Pons (tissue), 1 donor: ENCODE results near the gene CCNYL1.

Experiments used
- DNase-seq: peaks from one replicate; pipeline ENCODE4 v3.0.0-alpha.2; 2016; ENCODE audit warnings: low spot score

Gene CCNYL1

DNA sequence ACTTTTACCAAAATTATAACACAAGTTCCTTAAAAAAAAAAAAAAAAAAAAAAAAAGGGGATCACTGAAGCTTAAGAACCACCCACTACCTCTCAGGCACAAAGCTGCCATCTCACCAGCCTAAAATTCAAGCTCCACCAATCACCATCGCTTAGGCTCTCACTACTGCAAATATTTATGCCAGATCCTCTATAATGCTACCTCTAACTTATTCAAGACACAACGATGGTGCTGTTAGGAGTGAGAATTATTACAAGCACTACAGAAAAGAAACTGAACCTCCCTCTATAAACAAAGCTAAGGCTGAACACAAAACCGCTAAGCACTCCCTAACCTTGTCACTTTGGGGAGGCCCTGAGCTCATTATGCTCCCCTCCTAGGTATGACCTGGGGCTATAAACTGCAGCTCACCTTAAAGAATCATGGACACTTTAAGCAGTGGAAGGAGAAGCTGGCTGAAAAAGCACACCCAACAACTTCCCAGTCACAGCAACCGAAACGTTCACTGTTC, 54.7 kb downstream of the CCNYL1 start:
- DNase-seq, result no peak

DNA sequence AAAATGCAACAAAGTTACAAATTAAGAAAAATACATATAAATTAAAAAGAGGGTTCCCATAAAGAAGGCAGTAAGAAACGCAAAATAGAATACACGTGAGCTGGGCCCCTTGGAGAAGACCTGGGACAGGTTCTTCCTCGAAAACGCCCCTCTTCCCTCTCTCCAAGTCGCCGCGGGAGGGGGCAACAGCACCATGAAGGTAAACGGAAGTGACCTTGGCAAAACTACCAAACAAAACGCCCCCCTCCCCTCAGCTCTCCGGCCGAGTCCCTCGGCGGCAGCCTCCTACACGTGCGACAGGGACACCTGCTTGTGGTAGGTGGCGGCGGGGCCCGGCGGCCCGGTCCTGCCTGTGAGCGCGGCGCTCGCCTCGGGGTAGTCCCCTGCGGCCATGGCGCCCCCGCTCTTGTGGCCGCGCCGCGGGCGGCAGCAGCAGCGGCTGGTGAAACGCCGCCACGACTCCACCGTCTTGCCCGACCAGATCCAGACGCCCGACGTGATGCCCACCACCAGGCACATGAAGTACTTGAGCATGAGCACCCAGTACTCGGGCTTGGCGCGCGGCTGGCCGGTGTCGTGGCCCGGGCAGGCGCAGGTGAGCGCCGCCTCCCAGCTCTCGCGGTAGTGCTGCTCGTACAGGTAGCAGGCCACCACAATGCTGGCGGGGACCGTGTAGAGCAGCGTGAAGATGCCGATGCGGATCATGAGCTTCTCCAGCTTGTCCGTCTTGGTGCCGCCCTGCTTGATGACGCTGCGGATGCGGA, 55.4 kb downstream of the CCNYL1 start:
- no peak for DNase-seq

DNA sequence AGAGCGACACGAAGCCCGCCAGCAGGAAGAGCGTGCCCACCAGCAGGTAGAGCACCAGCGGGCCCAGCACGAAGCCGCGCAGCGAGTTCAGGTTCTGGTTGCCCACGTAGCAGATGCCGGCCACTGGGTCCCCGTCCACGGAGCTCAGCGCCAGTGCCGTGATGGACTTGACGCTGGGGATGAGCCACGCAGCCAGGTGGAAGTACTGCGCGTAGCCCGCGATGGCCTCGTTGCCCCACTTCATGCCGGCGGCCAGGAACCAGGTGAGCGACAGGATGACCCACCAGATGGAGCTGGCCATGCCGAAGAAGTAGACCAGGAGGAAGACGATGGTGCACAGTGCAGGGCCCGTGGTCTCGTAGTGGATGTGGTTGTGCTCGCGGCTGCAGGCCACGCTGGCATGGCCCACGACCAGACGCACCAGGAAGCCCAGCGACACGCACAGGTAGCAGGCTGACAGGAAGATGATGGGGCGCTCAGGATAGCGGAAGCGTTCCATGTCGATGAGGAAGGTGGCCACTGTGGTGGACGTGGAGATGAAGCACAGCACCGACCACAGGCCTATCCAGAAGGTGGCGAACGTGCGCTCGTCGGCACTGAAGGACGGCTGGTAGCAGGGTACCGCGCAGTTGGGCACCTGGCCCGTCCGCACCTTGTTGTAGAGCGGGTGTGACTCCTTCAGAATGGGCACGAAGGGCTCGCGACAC, 56.2 kb downstream of the CCNYL1 start:
- DNase-seq, result no peak

DNA sequence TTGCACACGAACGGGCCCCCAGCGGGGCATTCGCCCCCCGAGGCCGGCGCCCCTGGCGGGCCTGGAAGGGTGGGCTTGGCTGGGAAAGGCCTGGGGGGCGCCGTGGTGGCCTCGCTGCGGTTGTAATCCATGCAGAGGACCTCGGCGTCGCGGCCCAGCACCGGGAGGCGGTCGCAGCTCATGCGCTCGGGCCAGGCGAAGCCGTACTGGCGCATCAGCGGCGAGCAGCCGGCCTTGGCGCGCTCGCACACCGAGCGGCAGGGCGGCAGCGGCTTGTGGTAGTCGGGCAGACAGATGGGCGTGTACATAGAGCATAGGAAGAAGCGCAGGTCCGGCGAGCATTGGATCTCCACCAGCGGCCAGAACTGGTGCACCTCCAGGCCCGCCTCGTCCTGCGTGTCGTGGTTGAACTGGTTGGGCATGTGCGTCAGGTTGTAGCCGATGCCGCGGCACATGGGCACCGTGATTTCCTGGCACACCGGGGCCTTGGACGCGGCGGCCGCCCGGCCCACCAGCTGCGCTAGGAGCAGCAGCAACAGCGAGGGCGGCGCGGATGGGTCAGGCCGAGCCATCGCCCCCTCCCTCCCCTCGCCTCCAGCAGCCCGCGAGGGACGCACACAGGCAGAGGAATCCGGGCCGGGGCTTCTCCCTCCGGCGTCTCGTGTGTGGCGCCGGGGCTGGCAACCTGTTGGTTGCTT, 56.9 kb downstream of the CCNYL1 start:
- DNase-seq, result no peak

DNA sequence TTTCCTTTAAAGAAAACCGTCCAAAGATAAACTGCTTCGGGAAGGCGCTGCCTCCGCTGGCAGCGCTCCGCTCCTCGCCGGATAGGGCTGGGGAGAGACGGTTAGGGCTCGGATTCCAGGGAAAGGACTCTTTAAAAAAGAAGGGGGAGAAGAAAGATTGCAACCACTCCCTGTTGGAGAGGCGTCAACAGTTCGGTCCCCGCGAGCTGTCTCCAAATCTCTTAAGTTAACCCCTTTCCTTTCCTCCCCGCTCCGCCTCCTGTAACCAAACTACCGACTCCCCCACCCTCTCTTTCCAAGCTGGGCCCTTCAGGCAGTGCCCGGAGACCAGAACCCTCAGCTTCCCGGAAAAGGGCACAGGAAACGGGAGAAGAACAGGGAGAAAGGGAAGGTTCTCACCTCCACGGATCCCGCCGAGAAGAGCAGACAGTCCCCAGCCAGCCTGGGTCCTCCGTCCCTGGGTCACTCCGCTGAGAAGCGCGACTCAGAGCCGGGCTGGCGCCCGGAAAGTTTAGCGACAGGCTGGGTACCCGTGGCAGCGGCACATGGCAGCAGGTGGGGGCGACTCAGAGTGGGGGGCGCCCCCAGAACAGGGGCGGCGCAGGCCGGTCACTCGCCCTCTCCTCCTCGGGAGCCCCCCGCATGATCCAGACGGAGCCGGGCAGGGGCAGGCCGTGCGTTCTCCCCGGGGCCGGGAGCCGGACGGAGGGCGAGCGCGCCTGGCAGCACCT, 57.6 kb downstream of the CCNYL1 start:
- DNase-seq, result no peak

GRCh38 chr2:207770602-207771404, 59.4 kb downstream of the CCNYL1 start:
- DNase-seq, result no peak

DNA sequence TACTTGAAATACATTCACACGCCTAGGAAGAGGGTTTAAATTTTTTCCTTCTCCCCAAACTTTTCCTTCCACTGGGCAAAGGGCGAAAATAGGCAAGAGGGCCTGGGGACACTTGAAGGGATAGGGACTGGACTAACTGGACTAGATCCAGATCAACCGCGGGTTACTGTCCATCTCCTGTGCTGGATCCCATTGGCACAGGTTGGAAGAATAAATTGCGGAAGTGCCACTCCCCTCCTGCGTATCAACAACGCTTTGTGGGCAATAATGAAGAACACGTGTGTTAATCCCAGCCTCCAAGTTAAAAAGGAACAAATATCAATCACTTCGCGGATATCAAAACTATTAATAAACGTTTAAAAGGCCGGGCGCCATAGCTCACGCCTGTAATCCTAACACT, 60.0 kb downstream of the CCNYL1 start:
- no peak for DNase-seq

- no peak for DNase-seq
Measured at GRCh38 chr2:207772081-207772843, 60.8 kb downstream of the CCNYL1 start.

GRCh38 chr2:207772844-207773205, 61.4 kb downstream of the CCNYL1 start:
- DNase-seq, result no peak

GRCh38 chr2:207775473-207775872, 64.0 kb downstream of the CCNYL1 start:
- no peak for DNase-seq

GRCh38 chr2:207777124-207777523, 65.7 kb downstream of the CCNYL1 start:
- DNase-seq, result no peak

- DNase-seq, result no peak
Measured at GRCh38 chr2:207778298-207778882, 67.0 kb downstream of the CCNYL1 start.

- DNase-seq, result no peak
Measured at GRCh38 chr2:207779523-207779922, 68.1 kb downstream of the CCNYL1 start.

DNA sequence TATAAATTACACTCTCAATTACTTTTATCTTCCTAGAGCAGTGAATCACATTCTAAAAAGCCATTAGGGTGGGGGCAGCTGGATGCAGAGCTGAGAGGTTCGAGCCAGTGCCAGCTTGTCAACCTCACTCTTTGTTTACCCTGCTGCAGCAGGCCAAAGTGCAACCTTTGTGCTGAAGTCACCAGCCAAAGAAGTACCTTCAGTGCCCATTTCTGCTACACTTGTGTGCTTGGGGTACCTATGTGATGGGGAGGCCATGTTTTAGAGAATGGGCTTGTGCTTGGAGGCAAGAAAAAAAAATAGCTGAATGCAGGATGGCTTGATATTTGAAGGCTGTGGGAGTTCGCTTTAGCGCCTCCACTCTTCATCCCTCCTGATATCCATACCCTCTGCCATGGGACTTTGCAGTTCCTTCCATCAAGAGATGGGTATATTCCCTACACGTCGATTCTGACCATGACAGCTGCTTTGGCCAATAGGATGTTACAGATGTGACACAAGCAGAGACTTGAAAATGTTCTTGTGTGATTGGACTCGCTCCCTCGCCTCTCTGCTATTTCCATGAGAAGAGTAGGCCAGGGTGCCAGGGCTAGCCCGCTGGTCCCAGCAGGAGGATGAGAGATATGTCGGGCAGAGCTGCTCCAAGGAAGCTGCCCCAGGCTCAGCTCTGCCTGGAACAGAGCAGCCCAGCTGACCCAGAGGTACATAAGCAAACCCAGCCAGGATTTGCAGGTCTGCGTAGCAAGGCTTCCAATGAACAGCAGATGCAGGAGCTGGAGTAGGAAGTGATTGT, 71.0 kb downstream of the CCNYL1 start:
- no peak for DNase-seq

GRCh38 chr2:207783514-207783913, 72.1 kb downstream of the CCNYL1 start:
- DNase-seq, result no peak

GRCh38 chr2:207784898-207785297, 73.5 kb downstream of the CCNYL1 start:
- DNase-seq, result no peak

- DNase-seq, result no peak
Measured at GRCh38 chr2:207787017-207787416, 75.6 kb downstream of the CCNYL1 start.

DNA sequence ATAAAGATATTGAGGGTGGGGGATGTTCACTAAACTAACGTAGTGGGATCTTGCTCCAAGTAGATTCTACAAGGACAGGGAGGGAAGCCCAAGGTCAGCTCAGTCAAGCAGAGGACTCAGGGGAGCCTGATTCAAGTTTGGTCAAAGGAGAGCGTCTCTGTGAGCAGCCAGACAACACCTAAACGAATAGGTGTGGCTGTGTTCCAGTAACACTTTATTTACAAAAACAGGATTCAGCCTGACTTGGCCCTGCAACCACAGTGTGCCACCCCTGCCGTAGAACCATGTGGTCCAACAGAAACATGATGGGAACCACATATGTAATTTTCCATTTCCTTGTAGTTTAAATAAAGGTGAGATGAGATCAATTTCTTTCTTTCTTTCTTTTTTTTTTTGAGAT, 76.4 kb downstream of the CCNYL1 start:
- no peak for DNase-seq

DNA sequence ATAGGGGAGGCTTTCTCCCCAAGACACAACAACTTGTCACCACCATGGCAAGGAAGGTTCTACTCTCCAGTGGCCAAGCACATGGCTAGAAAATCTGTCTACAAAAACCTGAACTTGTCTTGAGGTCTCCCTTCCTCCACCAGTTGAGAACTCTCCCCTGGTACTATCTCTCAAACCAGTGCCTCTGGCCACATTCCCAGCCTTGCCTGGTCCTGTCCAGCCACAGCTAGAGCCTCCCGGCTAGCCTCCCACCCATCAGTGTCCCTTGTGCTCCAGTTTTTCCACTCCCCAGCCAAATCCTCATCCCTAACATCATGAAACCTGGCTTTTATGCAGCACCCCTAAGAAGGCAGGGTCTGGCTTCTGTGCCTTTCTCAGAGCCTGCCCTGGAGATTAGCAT, 79.5 kb downstream of the CCNYL1 start:
- no peak for DNase-seq
